OCI-LY7 (cell line): Measurements from ENCODE around the gene LATS2. TPM values are rescaled to one million over a fixed set of nuclear protein-coding genes. Genes with fewer than 3 reads are reported as not detected.
"Not testable (repeated sequence)": the region's sequence is repeated elsewhere in the genome, so short reads cannot be mapped to it uniquely, and the experiment has no call there.

ENCODE experiments used
- BruUV-seq: library from RNA; stranded (reverse); fragments of 400-500 nt; replicated peaks from 2 replicates; lab custom pipeline; 2021; lab: Mats Ljungman, UMichigan
- CTCF ChIA-PET: fragments of 300-600 bp; sonication (Branson Sonifier 250); formaldehyde crosslinking; loops from one replicate; lab custom pipeline; 2022; ENCODE audit warnings: antibody characterized with exemption; ENCODE audit not compliant: unreplicated experiment; lab: Charles Lee
- POLR2A ChIA-PET: fragments of 300-600 bp; sonication (Branson Sonifier 250); formaldehyde crosslinking; loops from one replicate; lab custom pipeline; 2022; ENCODE audit warnings: antibody characterized with exemption; lab: Charles Lee
- DNase-seq: peaks from one replicate; pipeline ENCODE4 v3.0.0-alpha.2; 2015; ENCODE audit warnings: low spot score
- H2AFZ ChIP-seq: fragments of 200-600 bp; sonication (generic), shearing (Covaris generic); 2 replicates; pipeline ENCODE4 v1.6.1; 2014; ENCODE audit warnings: mild to moderate bottlenecking, antibody characterized with exemption, low read length, moderate library complexity
- H3K27ac ChIP-seq: fragments of 200-600 bp; sonication (generic); 2 replicates; pipeline ENCODE4 v1.5.1; 2014; ENCODE audit warnings: mixed run types, low read depth, mild to moderate bottlenecking, moderate library complexity, low read length, inconsistent platforms; ENCODE audit not compliant: poor library complexity, severe bottlenecking
- H3K36me3 ChIP-seq: fragments of 200-600 bp; sonication (generic); 2 replicates; pipeline ENCODE4 v1.6.1; 2014; ENCODE audit warnings: mild to moderate bottlenecking, antibody characterized with exemption, low read length, moderate library complexity, mixed read lengths; ENCODE audit not compliant: insufficient read depth
- H3K4me1 ChIP-seq: fragments of 200-600 bp; sonication (generic); 2 replicates; pipeline ENCODE4 v1.5.1; 2014; ENCODE audit warnings: mild to moderate bottlenecking, low read length; ENCODE audit not compliant: insufficient read depth, poor library complexity, severe bottlenecking
- H3K4me2 ChIP-seq: fragments of 200-600 bp; sonication (generic); 2 replicates; pipeline ENCODE4 v1.6.1; 2014; ENCODE audit warnings: mild to moderate bottlenecking, low read length
- H3K4me3 ChIP-seq: fragments of 200-600 bp; sonication (generic); 2 replicates; pipeline ENCODE4 v1.5.1; 2014; ENCODE audit warnings: mild to moderate bottlenecking, low read depth, low read length; ENCODE audit not compliant: poor library complexity, severe bottlenecking
- H3K79me2 ChIP-seq: fragments of 200-600 bp; sonication (generic); 2 replicates; pipeline ENCODE4 v1.6.1; 2016; ENCODE audit warnings: low read depth, mild to moderate bottlenecking, low read length, moderate library complexity, mixed read lengths; ENCODE audit not compliant: insufficient read depth
- H3K9me2 ChIP-seq: fragments of 200-600 bp; sonication (generic); 2 replicates; pipeline ENCODE4 v1.6.1; 2016; ENCODE audit warnings: mild to moderate bottlenecking, low read length, mixed read lengths; ENCODE audit not compliant: insufficient read depth
- H3K9me3 ChIP-seq: fragments of 200-600 bp; sonication (generic); 2 replicates; pipeline ENCODE4 v1.6.1; 2014; ENCODE audit warnings: mild to moderate bottlenecking, mixed run types, low read length, mixed read lengths
- H4K20me1 ChIP-seq: fragments of 200-600 bp; sonication (generic); 2 replicates; pipeline ENCODE4 v1.6.1; 2014; ENCODE audit warnings: mild to moderate bottlenecking, antibody characterized with exemption, low read length, moderate library complexity, mixed read lengths; ENCODE audit not compliant: insufficient read depth
- CTCF ChIP-seq: fragments of 200-600 bp; sonication (generic); conservative IDR thresholded peaks from 2 replicates; pipeline ENCODE4 v1.5.1; 2014; ENCODE audit warnings: mild to moderate bottlenecking, antibody characterized with exemption, low read length, moderate library complexity, mixed read lengths
- EZH2phosphoT487 ChIP-seq: fragments of 200-600 bp; sonication (generic); IDR thresholded peaks from 2 replicates; pipeline ENCODE4 v1.6.1; 2018; ENCODE audit warnings: low read depth, borderline replicate concordance, mild to moderate bottlenecking, mixed run types, antibody characterized with exemption, low read length, moderate library complexity, mixed read lengths
- intact Hi-C: fragments of 100-400 bp; cut with micrococcal nuclease; formaldehyde crosslinking; loops from one replicate; pipeline ENCODE4 v1.10.0; 2022; ENCODE audit not compliant: unreplicated experiment
- total RNA-seq, 2 experiments: library from RNA; depleted of rRNA in 1 of 2; stranded (reverse); fragments of >200 nt in 1 of 2; shearing (Covaris generic) in 1 of 2; gene quantifications; 2 replicates each; pipeline ENCODE4 v1.2.3, GENCODE V29; 2014 to 2022

LATS2 gene
- total RNA-seq, 2 experiments from 2014 or later: 0.19 to 1.3 TPM

DNA sequence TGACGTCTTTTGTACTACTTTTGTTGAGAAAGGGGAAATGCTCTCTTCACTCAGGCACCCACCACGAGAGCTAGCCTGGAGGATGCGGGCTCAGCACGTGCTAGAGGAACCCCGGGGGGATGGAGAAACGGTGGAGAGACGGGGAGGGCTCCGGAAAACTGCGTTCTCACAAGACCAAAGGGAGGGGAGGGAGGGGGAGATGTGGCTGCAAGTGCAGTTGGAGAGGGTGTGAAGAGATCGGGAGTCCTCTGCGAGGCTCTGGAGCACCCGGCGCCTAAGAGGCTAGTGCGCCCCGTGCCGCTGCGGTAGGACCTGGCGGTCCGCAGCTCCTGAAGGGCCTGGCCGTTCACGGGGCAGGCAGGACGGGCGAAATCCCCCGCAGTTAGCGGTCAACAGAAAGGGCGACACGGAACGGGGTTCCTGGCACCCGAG, 115.4 kb downstream of the LATS2 start:
- POLR2A ChIA-PET: interaction anchor here (0.6 kb wide), 1 partner anchor 12 kb away, joined by 3 read pairs; no protein-coding TSS in a partner anchor
- Histone ChIP-seq H3K4me2 (no peak overlapping the region), H3K9me3 (no peaks in the 10 kb centered on the region), H3K9me2 (no peaks in the 10 kb centered on the region), H3K79me2 (no peaks in the 10 kb centered on the region), H2AFZ (no peak overlapping the region), H3K4me3 (no peak overlapping the region), H3K4me1 (no peaks in the 10 kb centered on the region), H4K20me1 (no peaks in the 10 kb centered on the region), H3K27ac (no peak overlapping the region), H3K36me3 (no peaks in the 10 kb centered on the region)
- BruUV-seq: no TSS peak
- CTCF ChIA-PET: no interaction called here
- intact Hi-C loops: no loop called here
- no peak for TF ChIP-seq EZH2phosphoT487
- TF ChIP-seq CTCF: no peak
- no peak for DNase-seq

DNA sequence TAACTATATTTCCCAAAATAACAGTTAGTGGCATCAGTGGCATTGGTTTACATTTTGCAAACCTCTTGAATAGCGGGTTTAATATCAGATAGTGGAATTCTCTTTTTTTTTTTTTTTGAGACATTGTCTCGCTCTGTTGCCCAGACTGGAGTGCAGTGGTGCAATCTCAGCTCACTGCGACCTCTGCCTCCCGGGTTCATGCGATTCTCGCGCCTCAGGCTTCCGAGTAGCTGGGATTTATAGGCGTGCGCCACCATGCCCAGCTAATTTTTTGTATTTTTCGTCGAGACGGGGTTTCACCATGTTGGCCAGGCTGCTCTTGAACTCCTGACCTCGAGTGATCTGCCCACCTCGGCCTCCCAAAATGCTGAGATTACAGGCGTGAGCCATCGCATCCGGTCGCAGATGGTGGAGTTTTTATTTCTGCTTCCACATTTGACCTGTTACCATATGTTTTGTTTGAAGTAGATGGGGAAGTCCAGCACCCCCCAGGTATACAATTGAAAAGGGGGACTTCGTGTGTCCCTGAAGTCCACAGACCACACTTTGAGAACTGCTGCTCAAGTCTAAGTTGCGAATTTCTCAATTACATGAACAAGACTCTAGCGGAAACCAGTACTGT, 118.3 kb downstream of the LATS2 start:
- no peaks in the 10 kb centered on the region for H3K9me2 ChIP-seq
- no peak overlapping the region for H3K27ac ChIP-seq
- TF ChIP-seq CTCF (no peak), EZH2phosphoT487 (no peak)
- ChIA-PET POLR2A (no interaction called here), CTCF (no interaction called here)
- no peaks in the 10 kb centered on the region for H3K36me3 ChIP-seq
- no peaks in the 10 kb centered on the region for H3K79me2 ChIP-seq
- BruUV-seq: no TSS peak
- H3K4me3 ChIP-seq: no peak overlapping the region
- peak overlapping the region; percentile 72; the same call in 1 of the 2 replicates for H2AFZ ChIP-seq
- H3K4me1 ChIP-seq: no peaks in the 10 kb centered on the region
- no peaks in the 10 kb centered on the region for H4K20me1 ChIP-seq
- no peak overlapping the region for H3K4me2 ChIP-seq
- no peaks in the 10 kb centered on the region for H3K9me3 ChIP-seq
- no peak for DNase-seq
- intact Hi-C loops: loop anchor here (2.0 to 5.0 kb wide), 3 partner anchors 189 to 536 kb away; no protein-coding TSS in a partner anchor

- DNase-seq, H3K4me1 ChIP-seq, H4K20me1 ChIP-seq, H3K9me3 ChIP-seq, BruUV-seq, H3K9me2 ChIP-seq, H2AFZ ChIP-seq, H3K27ac ChIP-seq, H3K79me2 ChIP-seq, H3K4me2 ChIP-seq, CTCF ChIA-PET, H3K4me3 ChIP-seq, H3K36me3 ChIP-seq: not testable (repeated sequence)
- intact Hi-C loops: loop anchor here (5.0 kb wide), 1 partner anchor 192 kb away; no protein-coding TSS in a partner anchor
- POLR2A ChIA-PET: interaction anchor here (1.0 kb wide), 1 partner anchor 665 kb away, joined by 3 read pairs; no protein-coding TSS in a partner anchor
Measured at GRCh38 chr13:20940511-20940910, 120.9 kb downstream of the LATS2 start.
